ENCODE results near the gene GPR62. TPM values are rescaled to one million over a fixed set of nuclear protein-coding genes. Genes with fewer than 3 reads are reported as not detected.

The GPR62 gene, protein sequence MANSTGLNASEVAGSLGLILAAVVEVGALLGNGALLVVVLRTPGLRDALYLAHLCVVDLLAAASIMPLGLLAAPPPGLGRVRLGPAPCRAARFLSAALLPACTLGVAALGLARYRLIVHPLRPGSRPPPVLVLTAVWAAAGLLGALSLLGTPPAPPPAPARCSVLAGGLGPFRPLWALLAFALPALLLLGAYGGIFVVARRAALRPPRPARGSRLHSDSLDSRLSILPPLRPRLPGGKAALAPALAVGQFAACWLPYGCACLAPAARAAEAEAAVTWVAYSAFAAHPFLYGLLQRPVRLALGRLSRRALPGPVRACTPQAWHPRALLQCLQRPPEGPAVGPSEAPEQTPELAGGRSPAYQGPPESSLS
- total RNA-seq = under 0.01 and 0.10 TPM in 2 replicates

DNA sequence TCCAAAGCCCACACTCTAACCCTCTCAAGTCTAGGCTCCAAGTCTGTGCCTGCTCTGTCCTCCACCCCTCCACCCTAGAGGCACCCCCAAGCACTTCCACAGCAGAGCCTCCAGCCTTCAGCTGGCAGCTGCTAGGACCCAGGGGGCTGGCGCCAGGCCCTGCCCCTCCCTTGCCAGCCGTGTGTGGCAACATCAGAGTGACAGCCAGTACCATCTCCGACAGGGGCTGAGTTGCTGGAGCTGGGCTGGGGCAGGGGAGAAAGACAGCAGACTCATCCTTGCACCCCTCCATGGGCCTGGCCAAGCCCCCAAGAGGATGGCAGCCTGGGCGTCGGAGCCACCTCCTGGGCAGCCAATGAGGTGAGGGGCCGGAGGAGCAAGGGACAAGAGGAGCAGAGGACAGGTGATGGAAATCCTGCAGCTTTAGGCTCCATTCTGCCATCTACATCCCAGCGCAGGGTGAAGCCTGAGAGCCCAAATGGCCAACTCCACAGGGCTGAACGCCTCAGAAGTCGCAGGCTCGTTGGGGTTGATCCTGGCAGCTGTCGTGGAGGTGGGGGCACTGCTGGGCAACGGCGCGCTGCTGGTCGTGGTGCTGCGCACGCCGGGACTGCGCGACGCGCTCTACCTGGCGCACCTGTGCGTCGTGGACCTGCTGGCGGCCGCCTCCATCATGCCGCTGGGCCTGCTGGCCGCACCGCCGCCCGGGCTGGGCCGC, at the start of gene GPR62:
Gene GPR62 (plus strand): TSS at position 207 of the 718 bp plus-strand sequence. CDS start 272 bp downstream, at position 479.

DNA sequence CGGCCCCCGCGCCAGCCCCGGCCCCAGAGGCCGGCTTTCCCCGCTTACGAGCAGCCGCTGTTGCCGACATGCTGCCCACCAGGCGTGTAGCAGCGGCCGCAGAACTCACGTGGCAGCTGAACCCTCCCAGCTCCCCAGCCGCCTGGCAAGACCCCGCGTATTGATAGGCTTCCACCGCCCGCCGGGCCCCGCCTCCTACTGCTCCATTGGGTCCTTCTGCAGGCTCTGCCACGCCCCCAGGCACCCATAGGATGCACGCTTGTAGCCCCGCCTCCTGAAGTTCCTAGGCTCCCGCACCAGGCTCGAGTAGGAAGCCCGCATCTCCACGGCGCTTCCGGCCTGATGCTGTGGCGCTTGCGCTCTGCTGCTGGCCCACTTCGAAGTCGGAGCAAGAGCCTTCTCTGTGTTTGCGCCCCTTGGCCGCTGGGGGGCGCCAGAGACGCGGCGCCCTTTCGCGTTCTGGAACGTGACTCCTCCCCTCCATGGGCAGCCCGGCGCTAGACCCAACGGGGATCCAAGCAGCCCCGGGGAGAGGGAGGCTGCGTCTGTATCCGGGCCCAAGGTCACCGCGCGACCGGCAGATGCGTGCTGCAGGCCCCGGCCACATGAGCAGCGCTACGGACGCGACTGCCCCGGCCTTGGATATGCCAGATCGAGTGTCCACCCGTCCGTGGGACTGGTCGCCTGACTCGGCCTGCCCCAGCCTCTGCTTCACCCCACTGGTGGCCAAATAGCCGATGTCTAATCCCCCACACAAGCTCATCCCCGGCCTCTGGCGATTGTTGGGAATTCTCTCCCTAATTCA, 13.2 kb upstream of the GPR62 start, which contains the start of the genes PARP3 and RRP9:
Gene PARP3 (plus strand): TSS at position 566 of the 805 bp plus-strand sequence. CDS start 993 bp downstream, outside the sequence.
Gene RRP9 (minus strand): TSS at position 107 of the 805 bp plus-strand sequence. CDS start 37 bp downstream, at position 70.

DNA sequence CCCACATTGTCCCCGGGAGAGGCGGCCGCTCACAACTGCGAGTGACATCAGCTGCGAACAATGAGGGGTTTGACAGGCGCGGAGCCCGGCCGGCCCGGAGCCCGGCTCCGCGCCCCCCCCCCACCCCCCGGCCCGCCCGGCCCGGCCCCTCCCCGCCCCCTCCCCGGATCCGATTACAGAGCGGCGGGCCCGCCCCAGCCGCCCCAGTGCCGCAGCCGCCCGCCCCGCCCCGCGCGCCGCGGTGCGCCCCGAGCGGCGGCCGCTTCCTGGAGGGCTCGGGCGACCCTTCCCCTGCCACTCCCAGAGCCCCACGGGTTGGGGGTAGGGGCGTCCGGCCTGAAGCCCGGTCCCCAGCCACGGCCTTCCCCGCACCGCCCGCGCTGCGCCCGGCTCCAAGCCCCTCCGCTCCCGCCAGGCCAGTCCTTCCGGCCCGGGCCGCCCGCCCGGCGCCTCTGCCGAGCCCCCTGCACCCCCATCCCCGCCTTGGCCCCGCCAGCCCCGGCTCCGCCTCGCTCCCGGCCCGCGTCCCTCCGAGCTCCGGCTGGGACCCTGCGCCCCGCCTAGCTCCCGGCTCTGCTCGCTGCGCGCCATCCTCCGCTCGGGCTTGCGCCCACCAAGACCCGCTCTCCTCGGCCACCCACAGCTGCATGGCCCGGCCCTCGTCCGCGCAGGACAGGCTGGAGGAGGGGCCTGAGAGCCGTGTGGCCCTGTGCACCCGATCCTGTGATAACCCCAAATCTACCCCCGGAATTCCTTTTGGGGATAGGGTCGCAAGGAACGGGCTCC, 12.4 kb downstream of the GPR62 start, which contains the start of gene PCBP4:
Gene PCBP4 (minus strand): TSS at position 71 of the 786 bp plus-strand sequence. CDS start 6,214 bp downstream, outside the sequence.

DNA sequence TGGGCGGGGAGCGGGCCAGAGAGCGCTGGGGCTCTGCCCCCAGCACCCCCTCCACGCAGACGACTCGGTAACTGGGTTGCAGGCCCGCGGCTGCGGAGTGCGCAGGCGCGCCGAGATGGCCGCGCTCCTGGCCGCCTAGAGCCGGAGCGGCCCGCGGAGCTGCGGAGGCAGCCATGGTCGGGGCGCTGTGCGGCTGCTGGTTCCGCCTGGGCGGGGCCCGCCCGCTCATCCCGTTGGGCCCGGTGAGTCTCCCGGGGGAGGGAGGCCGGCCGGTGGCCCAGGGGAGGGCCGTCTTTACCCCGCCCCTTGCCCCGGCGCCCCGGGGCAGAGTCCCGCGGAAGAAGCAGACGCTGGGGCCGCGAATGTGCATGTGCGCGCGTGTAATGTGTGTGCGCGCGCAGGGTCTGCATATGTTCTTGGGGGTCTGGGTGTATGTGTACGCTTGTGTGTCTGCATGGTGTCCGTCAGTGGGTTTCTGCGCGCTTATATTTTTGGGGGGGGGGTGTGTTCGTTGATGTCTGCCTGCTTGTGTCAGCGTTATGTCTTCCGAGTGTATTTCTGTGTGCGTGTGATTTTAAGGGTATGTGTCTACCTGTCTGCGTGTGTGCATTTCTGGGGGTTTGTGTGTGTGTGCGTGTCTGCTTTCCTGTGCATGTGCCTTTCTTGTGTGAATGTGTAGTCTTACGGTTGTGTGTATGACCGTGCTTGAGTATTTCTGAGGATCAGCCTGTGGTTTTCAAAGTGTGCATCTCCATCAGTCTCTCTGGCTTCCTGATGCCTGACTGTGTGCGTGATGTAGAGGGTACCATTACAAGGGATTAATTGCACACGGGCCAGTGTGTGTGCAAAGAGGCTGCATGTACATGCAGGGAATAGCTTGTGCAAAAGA, 20.0 kb downstream of the GPR62 start, which contains the start of gene ABHD14A:
Gene ABHD14A (plus strand): TSS at position 102 of the 889 bp plus-strand sequence. CDS start 72 bp downstream, at position 174.

DNA sequence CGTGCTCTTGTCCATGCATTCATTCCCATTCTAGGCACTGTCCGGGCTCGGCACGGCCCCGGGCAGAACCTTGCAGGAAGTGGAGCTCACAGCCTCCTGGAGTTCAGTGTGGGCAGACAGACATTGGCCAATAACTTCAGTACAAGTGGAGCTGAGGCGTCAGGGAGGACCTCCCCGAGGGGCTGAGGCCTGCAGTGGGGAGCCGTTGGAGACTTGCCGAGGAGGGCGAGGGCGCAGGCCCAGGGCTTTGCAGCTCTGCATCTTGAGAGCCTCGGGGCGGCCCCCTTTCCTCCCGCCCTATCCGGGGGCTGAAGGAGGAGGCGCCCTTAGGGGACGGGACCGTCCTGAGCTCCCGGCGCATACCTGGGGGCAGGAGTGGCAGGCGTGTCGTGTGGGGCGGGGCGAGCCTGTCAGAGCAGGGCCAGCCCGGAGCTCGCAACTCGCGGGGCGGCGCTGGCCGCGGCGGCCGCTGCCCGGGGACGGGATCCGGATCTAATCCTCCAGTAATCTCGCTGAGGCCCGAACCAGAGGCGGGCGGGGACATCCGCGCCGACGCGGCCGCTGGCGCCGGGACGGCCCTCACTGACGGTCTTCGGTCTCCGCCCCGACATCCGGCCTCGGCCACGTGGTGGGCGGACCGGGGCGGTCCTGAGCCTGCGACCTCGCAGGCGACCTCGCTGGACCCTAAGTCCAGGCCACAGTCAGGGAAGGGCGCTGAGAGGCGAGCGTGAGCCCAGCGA, 27.8 kb downstream of the GPR62 start, which contains the start of gene ACY1:
Gene ACY1 (plus strand): TSS at position 698 of the 740 bp plus-strand sequence. CDS start 530 bp downstream, outside the sequence.

DNA sequence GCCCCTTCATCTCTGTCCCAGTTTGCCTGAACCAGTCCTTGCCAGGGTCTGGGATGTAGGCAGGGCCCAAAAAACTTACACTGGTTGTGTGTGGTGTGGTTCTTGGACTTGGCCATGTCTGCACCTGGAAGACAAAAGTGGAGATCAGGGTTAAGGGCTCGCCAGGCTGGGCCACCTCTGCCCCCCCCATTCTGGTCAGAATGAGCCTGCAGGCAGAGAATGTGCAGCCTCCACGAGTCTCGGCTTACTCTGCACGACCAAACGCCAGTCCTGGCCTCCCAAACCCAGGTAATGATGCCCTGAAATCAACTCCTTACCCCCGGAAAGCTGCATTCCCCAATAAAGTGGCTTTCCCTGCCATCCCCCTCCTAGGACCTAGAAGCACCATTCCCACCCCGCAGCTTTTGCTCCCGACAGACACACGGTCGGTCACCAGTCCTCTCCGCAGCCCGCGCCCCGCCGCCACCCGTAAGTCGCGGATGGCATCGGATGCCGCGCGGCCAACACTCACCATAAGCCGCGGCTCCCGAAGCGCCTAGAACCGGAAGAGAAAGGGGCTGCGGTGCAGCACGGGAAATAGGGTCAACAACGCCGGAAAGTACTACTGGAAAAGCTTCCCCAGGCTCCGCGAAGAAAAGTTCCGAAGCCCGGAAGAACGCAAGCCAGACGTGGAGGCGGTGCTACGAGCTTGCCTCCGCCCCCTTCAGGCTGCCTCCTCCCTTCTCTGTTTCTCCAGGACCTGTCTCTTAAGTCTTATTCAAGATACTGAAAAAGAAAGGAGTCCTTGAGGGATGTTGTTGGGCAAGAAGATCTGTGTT, 40.4 kb downstream of the GPR62 start, which contains the start of gene RPL29:
Gene RPL29 (minus strand): TSS at position 550 of the 818 bp plus-strand sequence. CDS start 434 bp downstream, at position 116.

Small RNA genes lying within 50 kb of the gene (small RNA-seq; reads per million reads assigned to genes)
- not detected for gene AC115284.1

Other genes starting within 250 kb of the GPR62 start
- gene GRM2, start 248.3 kb upstream of the GPR62 start, total RNA-seq = 0.10 TPM in 1 of 2 replicates, not detected in the other
- not detected in 2 replicates for gene IQCF6, start 176.1 kb upstream of the GPR62 start, total RNA-seq
- gene IQCF2, start 93.8 kb upstream of the GPR62 start, total RNA-seq = not detected in 2 replicates
- not detected in 2 replicates for gene IQCF5, start 79.8 kb upstream of the GPR62 start, total RNA-seq
- not detected in 2 replicates for gene IQCF1, start 52.0 kb upstream of the GPR62 start, total RNA-seq
- gene RRP9, start 13.5 kb upstream of the GPR62 start, total RNA-seq = 18.0 and 21.4 TPM in 2 replicates
- gene PARP3, start 13.0 kb upstream of the GPR62 start, total RNA-seq = 12.4 and 13.6 TPM in 2 replicates
- gene PCBP4, start 12.1 kb downstream of the GPR62 start, total RNA-seq = 30.8 and 39.2 TPM in 2 replicates
- gene ABHD14B, start 18.7 kb downstream of the GPR62 start, total RNA-seq = 17.0 and 27.1 TPM in 2 replicates
- 6.6 and 11.4 TPM in 2 replicates for gene ABHD14A, start 19.7 kb downstream of the GPR62 start, total RNA-seq
- 14.5 and 20.9 TPM in 2 replicates for gene ACY1, start 28.2 kb downstream of the GPR62 start, total RNA-seq
- gene RPL29, start 40.5 kb downstream of the GPR62 start, total RNA-seq = 1,244 and 1,265 TPM in 2 replicates
- gene DUSP7, start 101.2 kb downstream of the GPR62 start, total RNA-seq = 17.1 and 21.2 TPM in 2 replicates
- 3.9 and 6.4 TPM in 2 replicates for gene POC1A, start 199.0 kb downstream of the GPR62 start, total RNA-seq
- gene ALAS1, start 242.8 kb downstream of the GPR62 start, total RNA-seq = 78.1 and 82.8 TPM in 2 replicates